ENCODE data around the gene ADARB2. TPM values are rescaled to one million over a fixed set of nuclear protein-coding genes. Genes with fewer than 3 reads are reported as not detected.

ADARB2 gene
- total and polyA plus RNA-seq, 2 experiments from 2014 or later = 2.0 to 5.0 TPM

DNA sequence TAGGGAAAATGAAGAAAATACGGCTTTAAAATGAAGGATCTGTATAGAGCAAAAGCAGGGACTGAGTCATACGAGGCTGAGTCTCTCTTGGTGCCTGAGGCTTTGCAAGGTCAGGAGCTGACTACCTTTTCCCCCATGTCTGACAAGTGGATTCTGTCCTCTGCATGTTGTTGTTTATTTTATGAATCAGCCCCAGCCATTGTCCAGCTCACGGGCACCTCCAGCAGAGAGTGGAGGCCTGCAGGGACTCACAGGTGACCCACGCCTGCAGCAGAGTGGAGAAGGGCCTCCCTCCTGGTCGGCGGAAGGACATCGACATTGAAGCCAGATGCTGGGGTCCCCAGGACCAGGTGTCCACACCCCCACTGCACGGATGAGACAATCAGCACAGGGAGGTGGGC lies 447.3 kb downstream of the ADARB2 start:
- no peaks in the 10 kb centered on the region for H3K27me3 ChIP-seq (ENCODE audit: insufficient read depth)
- Mint-ChIP-seq H3K9me3 (no peaks in the 10 kb centered on the region; the same call in 2 of the 3 replicates), H3K27me3 (ENCODE audit: insufficient read depth, low read depth, poor library complexity) (peaks cover 11% of the 10 kb centered on the region), H3K4me3 (no peak overlapping the region), H3K36me3 (ENCODE audit: low read depth) (peaks cover 2% of the 10 kb centered on the region; the same call in 1 of the 3 replicates), H3K4me1 (peaks cover 31% of the 10 kb centered on the region), H3K27ac (no peak overlapping the region)
- H2AFZ ChIP-seq = no peak overlapping the region
- H3K4me1 ChIP-seq (ENCODE audit: insufficient read depth) = peaks cover 22% of the 10 kb centered on the region
- no peaks in the 10 kb centered on the region for H3K36me3 ChIP-seq (ENCODE audit: insufficient read depth)
- no peak overlapping the region for H3K4me3 ChIP-seq
- no peaks in the 10 kb centered on the region for H3K79me2 ChIP-seq (replicated peaks; ENCODE audit: insufficient read depth)
- ATAC-seq (no peak), DNase-seq (ENCODE audit: low spot score) (no peak)
- no peaks in the 10 kb centered on the region for H4K20me1 ChIP-seq (replicated peaks; ENCODE audit: insufficient read depth)
- TF ChIP-seq ZNF114 (CRISPR knock-in tag; IDR thresholded peaks at IDR 0.05) = no peak
- no peak overlapping the region for H3K27ac ChIP-seq (ENCODE audit: low read depth)
- H3K4me2 ChIP-seq = no peak overlapping the region
- H3K9me2 ChIP-seq (ENCODE audit: insufficient read depth) = no peaks in the 10 kb centered on the region
- H3F3A ChIP-seq (replicated peaks; ENCODE audit: low read depth) = 0 out of 2 replicates have a peak, but pooled peaks cover 4% of the 10 kb centered on the region

DNA sequence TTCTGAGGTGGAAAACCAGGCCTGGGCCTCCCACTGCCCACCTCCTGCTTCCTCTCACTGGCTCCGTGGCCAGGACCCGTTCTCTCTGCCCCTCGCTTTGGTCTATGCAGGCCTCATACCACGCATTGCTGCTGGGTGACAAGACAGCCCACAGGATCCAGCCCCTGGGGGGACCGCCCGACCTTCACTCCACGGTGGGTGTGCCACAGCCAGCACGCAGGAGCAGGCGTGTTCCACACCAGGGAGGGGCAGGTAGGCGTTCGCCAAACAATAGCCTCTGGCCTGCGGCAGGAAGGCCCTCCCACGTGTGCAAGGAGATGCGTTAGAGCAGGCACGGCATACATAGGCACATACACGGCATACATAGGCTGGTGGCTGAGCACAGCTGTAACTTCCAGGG lies 447.7 kb downstream of the ADARB2 start:
- Histone ChIP-seq H3F3A (replicated peaks; ENCODE audit: low read depth) (0 out of 2 replicates have a peak, but pooled peaks cover 4% of the 10 kb centered on the region), H4K20me1 (replicated peaks; ENCODE audit: insufficient read depth) (no peaks in the 10 kb centered on the region), H3K4me2 (no peak overlapping the region), H3K79me2 (replicated peaks; ENCODE audit: insufficient read depth) (no peaks in the 10 kb centered on the region), H3K4me1 (ENCODE audit: insufficient read depth) (peaks cover 18% of the 10 kb centered on the region), H3K9me2 (ENCODE audit: insufficient read depth) (no peaks in the 10 kb centered on the region), H3K27me3 (ENCODE audit: insufficient read depth) (no peaks in the 10 kb centered on the region), H2AFZ (no peak overlapping the region), H3K27ac (ENCODE audit: low read depth) (no peak overlapping the region), H3K4me3 (no peak overlapping the region), H3K36me3 (ENCODE audit: insufficient read depth) (no peaks in the 10 kb centered on the region)
- no peak overlapping the region for H3K27ac Mint-ChIP-seq
- TF ChIP-seq CREB1 (CRISPR knock-in tag; IDR thresholded peaks at IDR 0.05; ENCODE audit: low read depth) = no peak
- DNase-seq (ENCODE audit: low spot score) (no peak), ATAC-seq (no peak)
- H3K4me3 Mint-ChIP-seq = no peak overlapping the region
- H3K9me3 Mint-ChIP-seq = no peaks in the 10 kb centered on the region; the same call in 2 of the 3 replicates
- peaks cover 10% of the 10 kb centered on the region for H3K27me3 Mint-ChIP-seq (ENCODE audit: insufficient read depth, low read depth, poor library complexity)
- H3K4me1 Mint-ChIP-seq = peaks cover 27% of the 10 kb centered on the region
- no peaks in the 10 kb centered on the region for H3K36me3 Mint-ChIP-seq (ENCODE audit: low read depth)

GRCh38 chr10:1287971-1288401 lies 449.3 kb downstream of the ADARB2 start:
- Mint-ChIP-seq H3K4me1 (peaks cover 15% of the 10 kb centered on the region), H3K36me3 (ENCODE audit: low read depth) (no peaks in the 10 kb centered on the region), H3K9me3 (no peaks in the 10 kb centered on the region; the same call in 2 of the 3 replicates), H3K27ac (peak overlapping the region; percentile 69; the same call in 1 of the 2 replicates), H3K4me3 (no peak overlapping the region), H3K27me3 (ENCODE audit: insufficient read depth, low read depth, poor library complexity) (peaks cover 7% of the 10 kb centered on the region)
- Histone ChIP-seq H3K27ac (ENCODE audit: low read depth) (no peak overlapping the region), H3K4me1 (ENCODE audit: insufficient read depth) (peaks cover 4% of the 10 kb centered on the region), H3K27me3 (ENCODE audit: insufficient read depth) (no peaks in the 10 kb centered on the region), H3K36me3 (ENCODE audit: insufficient read depth) (no peaks in the 10 kb centered on the region), H3F3A (replicated peaks; ENCODE audit: low read depth) (0 out of 2 replicates have a peak, but pooled peaks cover 4% of the 10 kb centered on the region), H3K9me2 (ENCODE audit: insufficient read depth) (no peaks in the 10 kb centered on the region), H3K4me3 (no peak overlapping the region), H3K4me2 (no peak overlapping the region), H3K79me2 (replicated peaks; ENCODE audit: insufficient read depth) (no peaks in the 10 kb centered on the region), H4K20me1 (replicated peaks; ENCODE audit: insufficient read depth) (no peaks in the 10 kb centered on the region), H2AFZ (no peak overlapping the region)
- no peak for ATAC-seq
- no peak for DNase-seq (ENCODE audit: low spot score)
- TF ChIP-seq POLR2AphosphoS5 (IDR thresholded peaks at IDR 0.05; ENCODE audit: low read depth) (no peak), ZNF331 (CRISPR knock-in tag; IDR thresholded peaks at IDR 0.05; ENCODE audit: low read depth) (no peak), JUNB (IDR thresholded peaks at IDR 0.05; ENCODE audit: unreplicated experiment) (no peak), STAT1 (IDR thresholded peaks at IDR 0.05; ENCODE audit: unreplicated experiment) (no peak), ZNF114 (CRISPR knock-in tag; IDR thresholded peaks at IDR 0.05) (no peak), EZH2phosphoT487 (IDR thresholded peaks at IDR 0.05; ENCODE audit: unreplicated experiment) (no peak)
- TF ChIP-seq, protein P1, sequence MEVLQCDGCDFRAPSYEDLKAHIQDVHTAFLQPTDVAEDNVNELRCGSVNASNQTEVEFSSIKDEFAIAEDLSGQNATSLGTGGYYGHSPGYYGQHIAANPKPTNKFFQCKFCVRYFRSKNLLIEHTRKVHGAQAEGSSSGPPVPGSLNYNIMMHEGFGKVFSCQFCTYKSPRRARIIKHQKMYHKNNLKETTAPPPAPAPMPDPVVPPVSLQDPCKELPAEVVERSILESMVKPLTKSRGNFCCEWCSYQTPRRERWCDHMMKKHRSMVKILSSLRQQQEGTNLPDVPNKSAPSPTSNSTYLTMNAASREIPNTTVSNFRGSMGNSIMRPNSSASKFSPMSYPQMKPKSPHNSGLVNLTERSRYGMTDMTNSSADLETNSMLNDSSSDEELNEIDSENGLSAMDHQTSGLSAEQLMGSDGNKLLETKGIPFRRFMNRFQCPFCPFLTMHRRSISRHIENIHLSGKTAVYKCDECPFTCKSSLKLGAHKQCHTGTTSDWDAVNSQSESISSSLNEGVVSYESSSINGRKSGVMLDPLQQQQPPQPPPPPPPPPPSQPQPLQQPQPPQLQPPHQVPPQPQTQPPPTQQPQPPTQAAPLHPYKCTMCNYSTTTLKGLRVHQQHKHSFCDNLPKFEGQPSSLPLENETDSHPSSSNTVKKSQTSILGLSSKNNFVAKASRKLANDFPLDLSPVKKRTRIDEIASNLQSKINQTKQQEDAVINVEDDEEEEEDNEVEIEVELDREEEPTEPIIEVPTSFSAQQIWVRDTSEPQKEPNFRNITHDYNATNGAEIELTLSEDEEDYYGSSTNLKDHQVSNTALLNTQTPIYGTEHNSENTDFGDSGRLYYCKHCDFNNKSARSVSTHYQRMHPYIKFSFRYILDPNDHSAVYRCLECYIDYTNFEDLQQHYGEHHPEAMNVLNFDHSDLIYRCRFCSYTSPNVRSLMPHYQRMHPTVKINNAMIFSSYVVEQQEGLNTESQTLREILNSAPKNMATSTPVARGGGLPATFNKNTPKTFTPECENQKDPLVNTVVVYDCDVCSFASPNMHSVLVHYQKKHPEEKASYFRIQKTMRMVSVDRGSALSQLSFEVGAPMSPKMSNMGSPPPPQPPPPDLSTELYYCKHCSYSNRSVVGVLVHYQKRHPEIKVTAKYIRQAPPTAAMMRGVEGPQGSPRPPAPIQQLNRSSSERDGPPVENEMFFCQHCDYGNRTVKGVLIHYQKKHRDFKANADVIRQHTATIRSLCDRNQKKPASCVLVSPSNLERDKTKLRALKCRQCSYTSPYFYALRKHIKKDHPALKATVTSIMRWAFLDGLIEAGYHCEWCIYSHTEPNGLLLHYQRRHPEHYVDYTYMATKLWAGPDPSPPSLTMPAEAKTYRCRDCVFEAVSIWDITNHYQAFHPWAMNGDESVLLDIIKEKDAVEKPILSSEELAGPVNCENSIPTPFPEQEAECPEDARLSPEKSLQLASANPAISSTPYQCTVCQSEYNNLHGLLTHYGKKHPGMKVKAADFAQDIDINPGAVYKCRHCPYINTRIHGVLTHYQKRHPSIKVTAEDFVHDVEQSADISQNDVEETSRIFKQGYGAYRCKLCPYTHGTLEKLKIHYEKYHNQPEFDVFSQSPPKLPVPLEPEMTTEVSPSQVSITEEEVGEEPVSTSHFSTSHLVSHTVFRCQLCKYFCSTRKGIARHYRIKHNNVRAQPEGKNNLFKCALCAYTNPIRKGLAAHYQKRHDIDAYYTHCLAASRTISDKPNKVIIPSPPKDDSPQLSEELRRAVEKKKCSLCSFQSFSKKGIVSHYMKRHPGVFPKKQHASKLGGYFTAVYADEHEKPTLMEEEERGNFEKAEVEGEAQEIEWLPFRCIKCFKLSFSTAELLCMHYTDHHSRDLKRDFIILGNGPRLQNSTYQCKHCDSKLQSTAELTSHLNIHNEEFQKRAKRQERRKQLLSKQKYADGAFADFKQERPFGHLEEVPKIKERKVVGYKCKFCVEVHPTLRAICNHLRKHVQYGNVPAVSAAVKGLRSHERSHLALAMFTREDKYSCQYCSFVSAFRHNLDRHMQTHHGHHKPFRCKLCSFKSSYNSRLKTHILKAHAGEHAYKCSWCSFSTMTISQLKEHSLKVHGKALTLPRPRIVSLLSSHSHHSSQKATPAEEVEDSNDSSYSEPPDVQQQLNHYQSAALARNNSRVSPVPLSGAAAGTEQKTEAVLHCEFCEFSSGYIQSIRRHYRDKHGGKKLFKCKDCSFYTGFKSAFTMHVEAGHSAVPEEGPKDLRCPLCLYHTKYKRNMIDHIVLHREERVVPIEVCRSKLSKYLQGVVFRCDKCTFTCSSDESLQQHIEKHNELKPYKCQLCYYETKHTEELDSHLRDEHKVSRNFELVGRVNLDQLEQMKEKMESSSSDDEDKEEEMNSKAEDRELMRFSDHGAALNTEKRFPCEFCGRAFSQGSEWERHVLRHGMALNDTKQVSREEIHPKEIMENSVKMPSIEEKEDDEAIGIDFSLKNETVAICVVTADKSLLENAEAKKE (CRISPR knock-in tag; IDR thresholded peaks at IDR 0.05) = no peak
